Measurements from ENCODE around the gene KCNK7. TPM values are rescaled to one million over a fixed set of nuclear protein-coding genes. Genes with fewer than 3 reads are reported as not detected.

KCNK7 gene, protein sequence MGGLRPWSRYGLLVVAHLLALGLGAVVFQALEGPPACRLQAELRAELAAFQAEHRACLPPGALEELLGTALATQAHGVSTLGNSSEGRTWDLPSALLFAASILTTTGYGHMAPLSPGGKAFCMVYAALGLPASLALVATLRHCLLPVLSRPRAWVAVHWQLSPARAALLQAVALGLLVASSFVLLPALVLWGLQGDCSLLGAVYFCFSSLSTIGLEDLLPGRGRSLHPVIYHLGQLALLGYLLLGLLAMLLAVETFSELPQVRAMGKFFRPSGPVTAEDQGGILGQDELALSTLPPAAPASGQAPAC
- total RNA-seq (2014; rRNA removed), result 0.58 and 0.69 TPM in 2 replicates
- Bru-seq, nascent RNA, result percentile 28 among the genes with signal in this experiment
- percentile 42 among the genes with signal in this experiment for BruChase-seq, experiment 1, labeled RNA remaining after a 6-hour chase
- BruChase-seq, experiment 2, labeled RNA remaining after a 2-hour chase, result percentile 38 among the genes with signal in this experiment
- long read RNA-seq, result 0 reads

DNA sequence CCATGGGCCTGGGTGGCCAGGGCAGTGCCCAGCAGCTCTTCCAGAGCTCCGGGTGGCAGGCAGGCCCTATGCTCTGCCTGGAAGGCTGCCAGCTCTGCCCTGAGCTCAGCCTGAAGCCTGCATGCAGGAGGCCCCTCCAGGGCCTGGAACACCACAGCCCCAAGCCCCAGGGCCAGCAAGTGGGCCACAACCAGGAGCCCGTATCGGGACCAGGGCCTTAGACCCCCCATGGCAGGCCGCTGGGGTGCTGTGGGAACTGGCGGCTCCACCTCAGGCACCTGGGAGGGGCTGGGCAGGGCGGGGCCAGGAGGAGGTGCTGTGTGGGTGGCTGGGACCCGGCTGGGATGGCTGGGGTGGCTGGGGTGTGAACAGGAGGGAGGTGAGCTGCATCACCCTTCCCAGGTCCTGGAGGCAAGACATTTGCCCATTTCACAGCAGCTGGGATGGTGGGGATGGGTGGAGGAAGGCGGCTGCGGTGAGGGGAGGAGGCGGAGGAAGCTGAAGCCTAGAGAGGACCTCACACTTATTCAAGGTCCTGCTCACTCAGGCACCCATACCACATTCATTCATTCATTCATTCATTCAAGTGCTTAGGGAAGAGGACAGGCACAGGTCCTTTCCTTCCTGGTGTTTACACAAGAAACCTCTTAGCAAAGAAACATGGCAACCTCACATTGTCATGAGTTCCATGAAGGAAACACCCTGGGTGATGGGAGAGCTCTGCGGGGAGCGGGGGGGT is at the start of gene KCNK7:
TSS of gene KCNK7 (minus strand) at position 258 of the 739 bp plus-strand sequence. CDS start at position 230, 28 bp downstream.
- BruUV-seq (replicated peaks), result no TSS peak
- Histone ChIP-seq H3K36me3 (ENCODE audit: low read depth, low read length) (peaks cover 12% of the 10 kb centered on the region; the same call in 1 of the 2 replicates), H3F3A (ENCODE audit: low read length, unreplicated experiment) (no peaks in the 10 kb centered on the region), H3K4me3 (ENCODE audit: low read length) (no peak within 1 kb of the TSS), H4K20me1 (ENCODE audit: low read length) (no peaks in the 10 kb centered on the region), H3K4me1 (ENCODE audit: insufficient read depth, low read length) (no peaks in the 10 kb centered on the region), H2AFZ (ENCODE audit: low read length) (no peak within 1 kb of the TSS), H3K27me3 (ENCODE audit: low read length) (no peaks in the 10 kb centered on the region), H3K4me2 (ENCODE audit: low read length) (no peak within 1 kb of the TSS), H3K9ac (ENCODE audit: low read length) (no peak within 1 kb of the TSS), H3K9me2 (replicated peaks; ENCODE audit: low read length) (no peaks in the 10 kb centered on the region), H3K27ac (ENCODE audit: low read length) (no peak within 1 kb of the TSS), H3K9me3 (ENCODE audit: low read length) (no peaks in the 10 kb centered on the region), H3K79me2 (ENCODE audit: low read length) (no peaks in the 10 kb centered on the region)
- POLR2A ChIA-PET (ENCODE audit: unreplicated experiment), result interaction anchor here (0.5 to 0.6 kb wide), 3 partner anchors 20 to 67 kb away, joined by 3 to 5 read pairs (median 4); partner anchors contain the start of genes PCNX3 and RELA
- intact Hi-C loops (cut with micrococcal nuclease), result no loop called here
- TF ChIP-seq EZH2 (IDR thresholded peaks at IDR 0.05; ENCODE audit: low read length, unreplicated experiment) (no peak), EZH2phosphoT487 (IDR thresholded peaks at IDR 0.05; ENCODE audit: borderline replicate concordance, low read length) (no peak)
- TF ChIP-seq, protein P1, sequence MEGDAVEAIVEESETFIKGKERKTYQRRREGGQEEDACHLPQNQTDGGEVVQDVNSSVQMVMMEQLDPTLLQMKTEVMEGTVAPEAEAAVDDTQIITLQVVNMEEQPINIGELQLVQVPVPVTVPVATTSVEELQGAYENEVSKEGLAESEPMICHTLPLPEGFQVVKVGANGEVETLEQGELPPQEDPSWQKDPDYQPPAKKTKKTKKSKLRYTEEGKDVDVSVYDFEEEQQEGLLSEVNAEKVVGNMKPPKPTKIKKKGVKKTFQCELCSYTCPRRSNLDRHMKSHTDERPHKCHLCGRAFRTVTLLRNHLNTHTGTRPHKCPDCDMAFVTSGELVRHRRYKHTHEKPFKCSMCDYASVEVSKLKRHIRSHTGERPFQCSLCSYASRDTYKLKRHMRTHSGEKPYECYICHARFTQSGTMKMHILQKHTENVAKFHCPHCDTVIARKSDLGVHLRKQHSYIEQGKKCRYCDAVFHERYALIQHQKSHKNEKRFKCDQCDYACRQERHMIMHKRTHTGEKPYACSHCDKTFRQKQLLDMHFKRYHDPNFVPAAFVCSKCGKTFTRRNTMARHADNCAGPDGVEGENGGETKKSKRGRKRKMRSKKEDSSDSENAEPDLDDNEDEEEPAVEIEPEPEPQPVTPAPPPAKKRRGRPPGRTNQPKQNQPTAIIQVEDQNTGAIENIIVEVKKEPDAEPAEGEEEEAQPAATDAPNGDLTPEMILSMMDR (conservative IDR thresholded peaks at IDR 0.05; ENCODE audit: low read depth, low read length), result no peak
- peak; percentile 11 for ATAC-seq
- CTCF ChIA-PET, result interaction anchor here (1.1 kb wide), 2 partner anchors 18 to 55 kb away, joined by 4 to 5 read pairs; no protein-coding TSS in a partner anchor
- DNase-seq, result peak; percentile 22

DNA sequence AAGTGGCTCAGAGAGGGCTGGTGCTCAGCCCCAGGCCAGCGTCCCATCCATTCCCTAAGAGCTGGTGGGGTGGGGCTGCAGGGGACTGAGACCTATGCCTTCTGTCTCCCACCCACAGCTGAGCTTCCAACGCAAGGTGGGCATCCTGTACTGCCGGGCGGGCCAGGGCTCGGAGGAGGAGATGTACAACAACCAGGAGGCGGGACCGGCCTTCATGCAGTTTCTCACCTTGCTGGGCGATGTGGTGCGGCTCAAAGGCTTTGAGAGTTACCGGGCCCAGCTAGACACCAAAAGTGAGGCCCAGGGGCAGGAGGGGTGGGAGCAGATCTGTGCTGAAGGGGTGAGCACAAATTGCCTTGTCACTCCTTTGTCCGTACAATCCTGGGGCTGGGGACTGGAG is 49.2 kb upstream of the KCNK7 start:
- Histone ChIP-seq H3F3A (ENCODE audit: low read length, unreplicated experiment) (no peaks in the 10 kb centered on the region), H3K79me2 (ENCODE audit: low read length) (no peaks in the 10 kb centered on the region), H3K9me2 (replicated peaks; ENCODE audit: low read length) (no peaks in the 10 kb centered on the region), H3K9me3 (ENCODE audit: low read length) (no peaks in the 10 kb centered on the region), H3K36me3 (ENCODE audit: low read depth, low read length) (no peaks in the 10 kb centered on the region), H3K9ac (ENCODE audit: low read length) (no peak overlapping the region), H2AFZ (ENCODE audit: low read length) (no peak overlapping the region), H3K27ac (ENCODE audit: low read length) (no peak overlapping the region), H3K4me3 (ENCODE audit: low read length) (no peak overlapping the region), H3K4me1 (ENCODE audit: insufficient read depth, low read length) (no peaks in the 10 kb centered on the region; the same call in 1 of the 2 replicates), H3K4me2 (ENCODE audit: low read length) (no peak overlapping the region), H3K27me3 (ENCODE audit: low read length) (no peaks in the 10 kb centered on the region), H4K20me1 (ENCODE audit: low read length) (no peaks in the 10 kb centered on the region)
- no TSS peak for BruUV-seq (replicated peaks)
- ATAC-seq, result no peak
- DNase-seq, result no peak
- POLR2A ChIA-PET (ENCODE audit: unreplicated experiment), result no interaction called here
- no peak for TF ChIP-seq EZH2phosphoT487 (IDR thresholded peaks at IDR 0.05; ENCODE audit: borderline replicate concordance, low read length)
- TF ChIP-seq, protein P1 (conservative IDR thresholded peaks at IDR 0.05; ENCODE audit: low read depth, low read length), result no peak
- TF ChIP-seq EZH2 (IDR thresholded peaks at IDR 0.05; ENCODE audit: low read length, unreplicated experiment), result no peak
- intact Hi-C loops (cut with micrococcal nuclease), result no loop called here
- CTCF ChIA-PET, result no interaction called here
